Neuronal stem cell (in vitro differentiated cells): ENCODE data around the gene TMEM14B.
A peak's percentile ranks its signal among the peaks of the same experiment; 100 is the strongest.

ENCODE experiments used
- DNase-seq: peaks from one replicate; pipeline ENCODE4 v3.0.0-alpha.2; 2013; ENCODE audit warnings: low spot score
- H2AFZ ChIP-seq: one replicate; pipeline ENCODE4 v1.6.1; 2013; ENCODE audit warnings: mild to moderate bottlenecking, low read length, inconsistent platforms
- H2AK5ac ChIP-seq: 2 replicates; pipeline ENCODE4 v1.6.1; 2013; ENCODE audit warnings: low read depth, mild to moderate bottlenecking, inconsistent platforms, low read length, moderate library complexity, mixed read lengths
- H2BK120ac ChIP-seq: 2 replicates; pipeline ENCODE4 v1.6.1; 2013; ENCODE audit warnings: low read depth, mild to moderate bottlenecking, inconsistent platforms, low read length, moderate library complexity, mixed read lengths
- H2BK12ac ChIP-seq: one replicate; pipeline ENCODE4 v1.6.1; 2013; ENCODE audit warnings: low read length, inconsistent platforms
- H2BK15ac ChIP-seq: 2 replicates; pipeline ENCODE4 v1.6.1; 2013; ENCODE audit warnings: mild to moderate bottlenecking, low read length, inconsistent platforms, mixed read lengths
- H2BK5ac ChIP-seq: one replicate; pipeline ENCODE4 v1.6.1; 2013; ENCODE audit warnings: inconsistent platforms, mild to moderate bottlenecking, low read length, moderate library complexity
- H3K14ac ChIP-seq: one replicate; pipeline ENCODE4 v1.6.1; 2013; ENCODE audit warnings: low read length, inconsistent platforms
- H3K18ac ChIP-seq: 2 replicates; pipeline ENCODE4 v1.6.1; 2013; ENCODE audit warnings: low read length, inconsistent platforms
- H3K23ac ChIP-seq: 2 replicates; pipeline ENCODE4 v1.6.1; 2013; ENCODE audit warnings: low read depth, mild to moderate bottlenecking, mixed read lengths, low read length, inconsistent platforms; ENCODE audit not compliant: poor library complexity
- H3K27ac ChIP-seq: replicated peaks from 3 replicates; pipeline ENCODE4 v1.5.1; 2013; ENCODE audit warnings: low read length, inconsistent platforms
- H3K27me3 ChIP-seq, 3 experiments: 2 replicates each; pipeline ENCODE4 v1.6.1; 2013; ENCODE audit warnings: low read length in 3 of 3, mild to moderate bottlenecking in 2 of 3, inconsistent platforms in 1 of 3, low read depth in 1 of 3, mixed read lengths in 1 of 3, moderate library complexity in 1 of 3; ENCODE audit not compliant: control insufficient read depth in 3 of 3, insufficient read depth in 3 of 3
- H3K36me3 ChIP-seq, 2 donors: replicated peaks in 1 of 2; 2 replicates each; pipeline ENCODE4 v1.6.1; 2013; ENCODE audit warnings: low read length in 2 of 2; ENCODE audit not compliant: control insufficient read depth in 2 of 2, insufficient read depth in 2 of 2
- H3K4ac ChIP-seq: 2 replicates; pipeline ENCODE4 v1.6.1; 2013; ENCODE audit warnings: inconsistent platforms, mild to moderate bottlenecking, low read length, moderate library complexity
- H3K4me1 ChIP-seq, 2 donors: 1 replicate in 1 of 2; 2 replicates in 1 of 2; pipeline ENCODE4 v1.6.1; 2013; ENCODE audit warnings: low read length in 2 of 2, low read depth in 1 of 2; ENCODE audit not compliant: control insufficient read depth in 2 of 2, insufficient read depth in 1 of 2
- H3K4me2 ChIP-seq: one replicate; pipeline ENCODE4 v1.6.1; 2013; ENCODE audit warnings: mild to moderate bottlenecking, low read length, inconsistent platforms; ENCODE audit not compliant: insufficient read depth, poor library complexity, severe bottlenecking
- H3K4me3 ChIP-seq, 2 donors: 2 replicates each; pipeline ENCODE4 v1.5.1; 2013; ENCODE audit warnings: low read length in 2 of 2, mild to moderate bottlenecking in 2 of 2, inconsistent platforms in 1 of 2, moderate library complexity in 1 of 2
- H3K79me1 ChIP-seq: one replicate; pipeline ENCODE4 v1.6.1; 2013; ENCODE audit warnings: low read depth, mild to moderate bottlenecking, inconsistent platforms, low read length, moderate library complexity
- H3K9ac ChIP-seq: one replicate; pipeline ENCODE4 v1.6.1; 2013; ENCODE audit warnings: mild to moderate bottlenecking, low read depth, low read length, inconsistent platforms; ENCODE audit not compliant: poor library complexity
- H3K9me3 ChIP-seq, 2 donors: replicated peaks in 1 of 2; 2 replicates each; pipeline versions ENCODE3 to v1.6.1; 2013; ENCODE audit warnings: low read length in 2 of 2, mild to moderate bottlenecking in 2 of 2, inconsistent platforms in 1 of 2, low read depth in 1 of 2, mixed read lengths in 1 of 2, moderate library complexity in 1 of 2; ENCODE audit not compliant: control insufficient read depth in 2 of 2, insufficient read depth in 1 of 2
- H4K8ac ChIP-seq: one replicate; pipeline ENCODE4 v1.6.1; 2013; ENCODE audit warnings: low read depth, mild to moderate bottlenecking, inconsistent platforms, low read length, moderate library complexity
- H4K91ac ChIP-seq: one replicate; pipeline ENCODE4 v1.6.1; 2013; ENCODE audit warnings: low read length, low read depth, mild to moderate bottlenecking, inconsistent platforms; ENCODE audit not compliant: poor library complexity
- WGBS, 2 donors: extraction: QIAGEN DNeasy Blood & Tissue Kit; methylation state at CpG; one replicate each; pipeline ENCODE4 v1.1.7; 2013; ENCODE audit warnings: missing lambda C conversion rate in 2 of 2, mixed read lengths in 1 of 2; ENCODE audit not compliant: insufficient read length in 2 of 2, insufficient replicate concordance in 1 of 2; ENCODE audit errors: extremely low coverage in 2 of 2; 5-methylcytosine and 5-hydroxymethylcytosine counted together

The TMEM14B gene

DNA sequence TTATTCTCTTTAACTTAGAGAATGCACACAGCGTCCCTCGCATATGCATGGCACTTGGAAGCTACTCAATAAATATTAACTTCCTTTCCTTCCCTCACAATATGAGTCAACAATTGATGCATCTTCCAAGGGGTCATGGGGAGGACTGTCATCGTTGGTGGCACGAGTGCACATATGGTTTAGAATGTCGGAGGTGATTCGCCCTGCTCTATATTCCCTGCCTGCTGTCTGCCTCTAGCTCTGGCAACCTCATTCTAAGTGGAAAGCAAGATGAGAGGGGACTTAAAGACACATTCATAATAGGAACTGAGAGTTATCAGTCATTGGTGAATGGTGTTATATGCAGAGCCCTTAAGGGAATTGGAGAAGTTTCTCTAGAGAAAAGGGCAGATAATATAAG lies 46.1 kb downstream of the TMEM14B start:
- Histone ChIP-seq H3K4me3 (no peak overlapping the region), H3K79me1 (no peaks in the 10 kb centered on the region), H3K4me1 (no peaks in the 10 kb centered on the region), H3K9me3 (no peaks in the 10 kb centered on the region), H3K27me3 (no peaks in the 10 kb centered on the region), H2BK12ac (no peak overlapping the region), H3K4me2 (no peak overlapping the region), H2BK15ac (no peak overlapping the region), H3K27ac (no peak overlapping the region), H3K23ac (no peak overlapping the region), H2AFZ (no peak overlapping the region), H2AK5ac (no peak overlapping the region), H3K36me3 (peaks cover 3 to 34% of the 10 kb centered on the region in 2 donors), H3K14ac (no peak overlapping the region), H3K4ac (no peak overlapping the region), H4K8ac (no peak overlapping the region), H3K9ac (no peak overlapping the region), H2BK5ac (no peak overlapping the region), H2BK120ac (no peak overlapping the region), H4K91ac (no peak overlapping the region), H3K18ac (no peak overlapping the region)
- no CpG with 5 or more reads among the region's 6 CpGs for WGBS, 2 donors
- DNase-seq, result no peak

DNA sequence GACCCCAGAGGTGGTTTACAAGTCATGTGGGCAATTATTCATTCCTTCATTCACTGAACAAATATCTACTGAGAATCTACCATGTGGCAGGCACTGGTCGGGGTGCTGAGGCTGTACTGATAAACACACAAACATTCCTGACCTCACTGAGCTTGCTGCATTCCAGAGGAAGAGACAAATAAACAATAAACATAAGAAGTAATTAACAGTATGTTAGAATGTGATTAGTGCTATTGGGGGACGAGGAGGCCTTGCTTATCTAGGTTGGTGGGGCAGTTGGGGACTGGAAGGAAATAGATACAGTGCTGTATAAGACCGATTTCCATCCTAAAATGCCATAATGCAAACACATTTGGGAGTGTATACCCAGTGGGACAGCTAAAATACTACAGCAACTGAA lies 46.6 kb downstream of the TMEM14B start:
- no peak overlapping the region for H2BK5ac ChIP-seq
- no peak overlapping the region for H3K23ac ChIP-seq
- no peaks in the 10 kb centered on the region for H3K4me1 ChIP-seq
- no peak overlapping the region for H3K4ac ChIP-seq
- H3K4me3 ChIP-seq, result no peak overlapping the region
- no peak overlapping the region for H4K91ac ChIP-seq
- no peak overlapping the region for H3K27ac ChIP-seq
- peaks cover 2 to 30% of the 10 kb centered on the region in 2 donors for H3K36me3 ChIP-seq
- H3K9ac ChIP-seq, result no peak overlapping the region
- H3K79me1 ChIP-seq, result no peaks in the 10 kb centered on the region
- H3K18ac ChIP-seq, result no peak overlapping the region
- no peak overlapping the region for H3K4me2 ChIP-seq
- DNase-seq, result no peak
- no peaks in the 10 kb centered on the region for H3K9me3 ChIP-seq
- H2BK15ac ChIP-seq, result no peak overlapping the region
- H2AFZ ChIP-seq, result no peak overlapping the region
- H4K8ac ChIP-seq, result no peak overlapping the region
- no peak overlapping the region for H2BK120ac ChIP-seq
- no CpG with 5 or more reads among the region's 3 CpGs for WGBS, 2 donors
- H2BK12ac ChIP-seq, result no peak overlapping the region
- H3K27me3 ChIP-seq, result no peaks in the 10 kb centered on the region
- no peak overlapping the region for H3K14ac ChIP-seq
- no peak overlapping the region for H2AK5ac ChIP-seq

DNA sequence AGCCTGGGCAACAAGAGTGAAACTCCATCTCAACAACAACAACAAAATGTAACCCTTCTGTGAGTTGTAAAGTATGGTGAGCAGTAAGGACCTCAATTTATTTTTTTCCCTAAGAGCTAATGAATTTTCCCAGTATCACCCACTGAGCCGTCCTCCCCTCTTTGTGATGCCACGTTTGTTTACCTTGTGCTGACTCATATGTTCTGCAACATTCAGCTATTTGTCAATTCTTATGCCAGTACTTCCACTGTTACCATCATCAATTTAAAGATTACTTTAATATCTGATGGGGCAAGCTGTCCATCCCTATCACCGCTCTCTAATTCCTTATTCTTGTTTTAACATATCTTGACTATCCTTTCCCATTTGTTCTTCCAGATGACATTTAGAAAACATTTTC lies 53.2 kb downstream of the TMEM14B start:
- Histone ChIP-seq H3K23ac (no peak overlapping the region), H3K79me1 (no peaks in the 10 kb centered on the region), H2BK120ac (no peak overlapping the region), H3K18ac (no peak overlapping the region), H3K4me1 (no peaks in the 10 kb centered on the region), H4K8ac (no peak overlapping the region), H2BK12ac (no peak overlapping the region), H3K4ac (no peak overlapping the region), H2AFZ (no peak overlapping the region), H3K9me3 (no peaks in the 10 kb centered on the region), H3K14ac (no peak overlapping the region), H3K27ac (no peak overlapping the region), H4K91ac (no peak overlapping the region), H3K36me3 (no peaks in the 10 kb centered on the region), H3K4me3 (no peak overlapping the region), H3K9ac (no peak overlapping the region), H2BK5ac (no peak overlapping the region), H3K4me2 (no peak overlapping the region), H2BK15ac (no peak overlapping the region), H2AK5ac (no peak overlapping the region), H3K27me3 (no peaks in the 10 kb centered on the region)
- DNase-seq, result no peak
- no CpG with 5 or more reads among the region's 3 CpGs for WGBS, 2 donors

GRCh38 chr6:10801224-10801848 lies 53.7 kb downstream of the TMEM14B start:
- Histone ChIP-seq H2BK15ac (no peak overlapping the region), H2BK12ac (no peak overlapping the region), H3K23ac (no peak overlapping the region), H3K9ac (no peak overlapping the region), H4K8ac (no peak overlapping the region), H3K4me1 (no peaks in the 10 kb centered on the region), H2BK5ac (no peak overlapping the region), H2AFZ (no peak overlapping the region), H3K14ac (no peak overlapping the region), H3K36me3 (no peaks in the 10 kb centered on the region), H2BK120ac (no peak overlapping the region), H3K9me3 (no peaks in the 10 kb centered on the region), H3K4me3 (no peak overlapping the region), H4K91ac (no peak overlapping the region), H3K79me1 (no peaks in the 10 kb centered on the region), H3K4ac (no peak overlapping the region), H3K27me3 (no peaks in the 10 kb centered on the region), H3K18ac (no peak overlapping the region), H3K4me2 (no peak overlapping the region), H2AK5ac (no peak overlapping the region), H3K27ac (no peak overlapping the region)
- DNase-seq, result peak; percentile 40
- WGBS, 2 donors, result no CpG with 5 or more reads among the region's 2 CpGs
